ENCODE measurements around the gene PVALB.

GRCh38 chr22:36839356-36840073 is 22.7 kb upstream of the PVALB start:
- TF ChIP-seq CTCF (IDR thresholded peaks at IDR 0.05; ENCODE audit: borderline replicate concordance, extremely low read depth, low read length, poor library complexity, severe bottlenecking) (no peak), EZH2 (IDR thresholded peaks at IDR 0.05; ENCODE audit: borderline replicate concordance, low read depth, low read length, severe bottlenecking) (no peak)
